HCT116 (cell line): Measurements from ENCODE around the gene PSG4. TPM values are rescaled to one million over a fixed set of nuclear protein-coding genes. Genes with fewer than 3 reads are reported as not detected.
"Not testable (repeated sequence)": the region's sequence is repeated elsewhere in the genome, so short reads cannot be mapped to it uniquely, and the experiment has no call there.

Experiments used
- ATAC-seq: fragments of 200-7000 bp; cut with Tn5 transposase; 2 replicates; pipeline ENCODE4 v1.9.1; 2020; ENCODE audit warnings: mild to moderate bottlenecking, moderate library complexity
- BruUV-seq: library from RNA; stranded (reverse); fragments of 400-500 nt; replicated peaks from 2 replicates; lab custom pipeline; 2021; lab: Mats Ljungman, UMichigan
- CTCF ChIA-PET: fragments of 300-600 bp; sonication (Branson Sonifier 250); formaldehyde crosslinking; loops from one replicate; lab custom pipeline; 2021; ENCODE audit warnings: antibody characterized with exemption; lab: Charles Lee
- POLR2A ChIA-PET: fragments of 300-600, 350-600 bp; sonication (Branson Sonifier 250); formaldehyde crosslinking; loops from one replicate; lab custom pipeline; 2021; ENCODE audit warnings: antibody characterized with exemption; lab: Charles Lee
- RAD21 ChIA-PET, 2 experiments: fragments of 300-600 bp; sonication (Branson Sonifier 250); formaldehyde crosslinking; loops; one replicate each; lab custom pipeline; 2023; ENCODE audit warnings: low total read pairs in 2 of 2; ENCODE audit not compliant: uncharacterized antibody in 2 of 2, unreplicated experiment in 2 of 2, low non-redundant PET in 1 of 2; lab: Charles Lee
- DNase-seq: peaks from one replicate; pipeline ENCODE4 v3.0.0-alpha.2; 2010; ENCODE audit warnings: low read depth, low spot score
- H2AFZ ChIP-seq: fragments of 200-600 bp; shearing (Covaris generic), sonication (generic); 2 replicates; pipeline ENCODE4 v1.6.1; 2017; ENCODE audit warnings: low read depth, mixed run types, mixed read lengths, antibody characterized with exemption, low read length; ENCODE audit not compliant: poor library complexity, severe bottlenecking
- H3K27ac ChIP-seq: 2 replicates; pipeline ENCODE4 v1.5.1; 2012; ENCODE audit warnings: low read depth, low read length
- H3K27me3 ChIP-seq: fragments of 200-600 bp; sonication (generic); 2 replicates; pipeline ENCODE4 v1.6.1; 2016; ENCODE audit warnings: mixed run types, low read length, mixed read lengths; ENCODE audit not compliant: insufficient read depth
- H3K36me3 ChIP-seq, 2 experiments: fragments of 200-500 bp in 1 of 2; fragments of 200-600 bp in 1 of 2; sonication (Bioruptor generic) in 1 of 2; sonication (generic) in 1 of 2; 2 replicates each; pipeline versions ENCODE4 v1.5.1 to v1.6.1; 2014 to 2016; ENCODE audit warnings: low read length in 2 of 2, inconsistent platforms in 1 of 2, mixed read lengths in 1 of 2, mixed run types in 1 of 2; ENCODE audit not compliant: insufficient read depth in 2 of 2, control insufficient read depth in 1 of 2
- H3K4me1 ChIP-seq, 2 experiments: fragments of 200-600 bp in 1 of 2; sonication (generic) in 1 of 2; 2 replicates each; pipeline versions ENCODE4 v1.5.1 to v1.6.1; 2012 to 2017; ENCODE audit warnings: low read length in 2 of 2, inconsistent platforms in 1 of 2, mild to moderate bottlenecking in 1 of 2, mixed read lengths in 1 of 2, mixed run types in 1 of 2, moderate library complexity in 1 of 2; ENCODE audit not compliant: insufficient read depth in 2 of 2, control insufficient read depth in 1 of 2
- H3K4me2 ChIP-seq: fragments of 200-600 bp; sonication (generic); 2 replicates; pipeline ENCODE4 v1.6.1; 2017; ENCODE audit warnings: mixed run types, low read length, mixed read lengths
- H3K4me3 ChIP-seq, 2 experiments: fragments of 200-600 bp in 1 of 2; sonication (generic) in 1 of 2; replicated peaks in 1 of 2; 2 replicates each; pipeline ENCODE4 v1.5.1; 2011 to 2016; ENCODE audit warnings: low read length in 2 of 2, control low read depth in 1 of 2, low read depth in 1 of 2, mild to moderate bottlenecking in 1 of 2, mixed read lengths in 1 of 2, mixed run types in 1 of 2
- H3K79me2 ChIP-seq: fragments of 200-600 bp; sonication (generic); 2 replicates; pipeline ENCODE4 v1.6.1; 2017; ENCODE audit warnings: mild to moderate bottlenecking, mixed run types, low read length, moderate library complexity, mixed read lengths; ENCODE audit not compliant: insufficient read depth
- H3K9ac ChIP-seq: fragments of 200-600 bp; sonication (generic); 2 replicates; pipeline ENCODE4 v1.6.1; 2016; ENCODE audit warnings: low read length, mixed read lengths
- H3K9me2 ChIP-seq: fragments of 200-600 bp; sonication (generic), shearing (Covaris generic); 2 replicates; pipeline ENCODE4 v1.6.1; 2017; ENCODE audit warnings: mixed run types, mild to moderate bottlenecking, moderate library complexity; ENCODE audit not compliant: insufficient read depth
- H3K9me3 ChIP-seq, 2 experiments: fragments of 200-500 bp in 1 of 2; fragments of 200-600 bp in 1 of 2; sonication (Bioruptor generic) in 1 of 2; sonication (generic) in 1 of 2; 2 replicates each; pipeline ENCODE4 v1.6.1; 2014 to 2017; ENCODE audit warnings: low read length in 2 of 2, mixed read lengths in 2 of 2, inconsistent platforms in 1 of 2, low read depth in 1 of 2, mild to moderate bottlenecking in 1 of 2, mixed run types in 1 of 2, moderate library complexity in 1 of 2; ENCODE audit not compliant: control insufficient read depth in 1 of 2, insufficient read depth in 1 of 2
- H4K20me1 ChIP-seq: fragments of 200-600 bp; sonication (generic), shearing (Covaris generic); 2 replicates; pipeline ENCODE4 v1.6.1; 2017; ENCODE audit warnings: mixed run types, mild to moderate bottlenecking, moderate library complexity; ENCODE audit not compliant: insufficient read depth
- intact Hi-C: fragments of 100-400 bp; cut with micrococcal nuclease; formaldehyde crosslinking; loops from 2 replicates; pipeline ENCODE4 v1.10.0; 2022
- total RNA-seq: library from RNA; stranded (reverse); gene quantifications from one replicate; pipeline ENCODE4 v1.2.1, GENCODE V29; 2021; ENCODE audit not compliant: unreplicated experiment

PSG4 gene
- total RNA-seq, 1 experiment from 2014 or later: not detected

GRCh38 chr19:43165906-43166305 is 39.5 kb downstream of the PSG4 start:
- H3K9me2 ChIP-seq, H2AFZ ChIP-seq, H4K20me1 ChIP-seq, H3K4me1 ChIP-seq, H3K9me3 ChIP-seq, H3K36me3 ChIP-seq, BruUV-seq, DNase-seq, H3K27ac ChIP-seq, intact Hi-C loops, ATAC-seq, H3K4me3 ChIP-seq, POLR2A ChIA-PET, H3K27me3 ChIP-seq, RAD21 ChIA-PET, H3K9ac ChIP-seq, H3K4me2 ChIP-seq, H3K79me2 ChIP-seq, CTCF ChIA-PET: not testable (repeated sequence)

DNA sequence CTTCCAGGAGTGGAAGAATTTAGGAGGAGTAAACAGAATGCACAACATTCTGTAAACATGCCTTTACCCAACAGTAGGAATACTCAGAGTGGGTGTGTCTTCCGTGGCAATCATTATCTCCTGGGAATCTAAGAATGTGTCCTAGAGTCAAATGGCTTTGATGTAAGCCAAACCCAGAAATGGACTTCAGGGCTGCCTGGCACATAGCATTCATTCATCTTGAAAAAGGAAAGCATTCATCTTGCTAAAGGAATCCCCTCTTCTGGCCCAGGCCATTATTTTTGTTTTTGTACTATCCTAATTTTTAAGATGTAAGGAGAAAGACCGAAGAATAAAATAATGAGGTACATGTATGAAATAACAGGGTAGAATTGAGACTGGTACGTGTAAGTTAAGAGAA is 42.3 kb downstream of the PSG4 start:
- RAD21 ChIA-PET, H3K9me2 ChIP-seq, H4K20me1 ChIP-seq, H3K79me2 ChIP-seq, BruUV-seq, H3K4me3 ChIP-seq, CTCF ChIA-PET, POLR2A ChIA-PET, H3K36me3 ChIP-seq, H3K27ac ChIP-seq, H3K9ac ChIP-seq, H3K4me1 ChIP-seq, H3K9me3 ChIP-seq, H3K4me2 ChIP-seq, intact Hi-C loops, ATAC-seq, DNase-seq, H3K27me3 ChIP-seq, H2AFZ ChIP-seq: not testable (repeated sequence)

GRCh38 chr19:43162261-43162660 is 43.2 kb downstream of the PSG4 start:
- RAD21 ChIA-PET, H3K4me1 ChIP-seq, DNase-seq, H3K79me2 ChIP-seq, H3K4me3 ChIP-seq, H3K9ac ChIP-seq, H4K20me1 ChIP-seq, H3K36me3 ChIP-seq, H3K9me2 ChIP-seq, H2AFZ ChIP-seq, CTCF ChIA-PET, POLR2A ChIA-PET, H3K27ac ChIP-seq, BruUV-seq, H3K4me2 ChIP-seq, ATAC-seq, intact Hi-C loops, H3K9me3 ChIP-seq, H3K27me3 ChIP-seq: not testable (repeated sequence)
